ENCODE data around the gene CHIC2.
"Not testable (repeated sequence)": the region's sequence is repeated elsewhere in the genome, so short reads cannot be mapped to it uniquely, and the experiment has no call there.

The CHIC2 gene

GRCh38 chr4:54064317-54065111, at the start of gene CHIC2:
Gene CHIC2, minus strand, starts transcription at chr4:54064605. Its CDS starts 305 bp downstream, at chr4:54064300.
- peak within 1 kb of the TSS; percentile 78 for H3K27ac ChIP-seq
- TF ChIP-seq ZFX (IDR thresholded peaks at IDR 0.05) = peak; percentile 70
- TF ChIP-seq, protein P1, sequence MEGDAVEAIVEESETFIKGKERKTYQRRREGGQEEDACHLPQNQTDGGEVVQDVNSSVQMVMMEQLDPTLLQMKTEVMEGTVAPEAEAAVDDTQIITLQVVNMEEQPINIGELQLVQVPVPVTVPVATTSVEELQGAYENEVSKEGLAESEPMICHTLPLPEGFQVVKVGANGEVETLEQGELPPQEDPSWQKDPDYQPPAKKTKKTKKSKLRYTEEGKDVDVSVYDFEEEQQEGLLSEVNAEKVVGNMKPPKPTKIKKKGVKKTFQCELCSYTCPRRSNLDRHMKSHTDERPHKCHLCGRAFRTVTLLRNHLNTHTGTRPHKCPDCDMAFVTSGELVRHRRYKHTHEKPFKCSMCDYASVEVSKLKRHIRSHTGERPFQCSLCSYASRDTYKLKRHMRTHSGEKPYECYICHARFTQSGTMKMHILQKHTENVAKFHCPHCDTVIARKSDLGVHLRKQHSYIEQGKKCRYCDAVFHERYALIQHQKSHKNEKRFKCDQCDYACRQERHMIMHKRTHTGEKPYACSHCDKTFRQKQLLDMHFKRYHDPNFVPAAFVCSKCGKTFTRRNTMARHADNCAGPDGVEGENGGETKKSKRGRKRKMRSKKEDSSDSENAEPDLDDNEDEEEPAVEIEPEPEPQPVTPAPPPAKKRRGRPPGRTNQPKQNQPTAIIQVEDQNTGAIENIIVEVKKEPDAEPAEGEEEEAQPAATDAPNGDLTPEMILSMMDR (conservative IDR thresholded peaks at IDR 0.05) = no peak

DNA sequence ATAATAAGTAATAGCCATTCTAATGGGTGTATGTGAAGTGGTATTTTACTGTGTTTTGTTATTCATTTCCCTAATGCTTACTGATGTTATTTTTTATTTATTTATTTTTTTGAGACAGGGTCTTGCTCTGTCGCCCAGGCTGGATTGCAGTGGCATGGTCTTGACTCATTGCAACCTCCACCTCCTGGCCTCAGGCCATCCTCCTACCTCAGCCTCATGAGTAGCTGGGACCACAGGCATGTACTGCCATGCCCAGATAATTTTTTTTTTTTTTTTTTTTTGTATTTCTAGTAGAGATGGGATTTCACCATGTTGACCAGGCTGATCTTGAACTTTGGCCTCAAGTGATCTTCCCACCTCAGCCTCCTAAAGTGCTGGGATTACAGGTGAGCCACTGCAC, 48.8 kb upstream of the CHIC2 start:
- not testable (repeated sequence) for H3K27ac ChIP-seq

- no peak overlapping the region for H3K27ac ChIP-seq
- TF ChIP-seq, protein P1 (conservative IDR thresholded peaks at IDR 0.05) = no peak
- TF ChIP-seq ZFX (IDR thresholded peaks at IDR 0.05) = no peak
Observed at GRCh38 chr4:54110019-54110416, 45.6 kb upstream of the CHIC2 start.

GRCh38 chr4:54109241-54110018, 45.0 kb upstream of the CHIC2 start:
- H3K27ac ChIP-seq = no peak overlapping the region
- TF ChIP-seq, protein P1 (conservative IDR thresholded peaks at IDR 0.05) = no peak
- no peak for TF ChIP-seq ZFX (IDR thresholded peaks at IDR 0.05)

GRCh38 chr4:54107951-54108748, 43.7 kb upstream of the CHIC2 start:
- no peak overlapping the region for H3K27ac ChIP-seq
- TF ChIP-seq, protein P1 (conservative IDR thresholded peaks at IDR 0.05) = no peak
- TF ChIP-seq ZFX (IDR thresholded peaks at IDR 0.05) = no peak

DNA sequence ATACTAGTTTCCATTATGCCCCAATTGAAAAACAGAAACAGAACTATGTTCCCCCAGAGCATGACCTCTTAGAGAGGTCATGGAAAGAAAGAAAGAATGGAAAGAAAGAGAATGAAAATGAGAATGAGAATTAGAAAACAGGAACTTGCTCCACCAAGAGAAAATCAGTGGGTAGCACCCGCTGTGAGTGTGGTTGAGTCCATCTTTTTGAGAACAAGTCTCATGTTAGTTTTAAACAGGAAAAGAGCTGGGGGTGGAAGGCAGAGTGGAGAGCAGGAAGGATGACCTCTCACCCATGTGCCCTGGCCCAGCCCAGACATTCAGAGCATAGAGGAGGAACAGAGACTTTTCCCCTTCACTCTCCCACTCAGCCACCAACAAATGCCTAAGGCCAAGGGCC, 40.5 kb upstream of the CHIC2 start:
- no peak overlapping the region for H3K27ac ChIP-seq
- no peak for TF ChIP-seq ZFX (IDR thresholded peaks at IDR 0.05)
- TF ChIP-seq, protein P1 (conservative IDR thresholded peaks at IDR 0.05) = no peak

DNA sequence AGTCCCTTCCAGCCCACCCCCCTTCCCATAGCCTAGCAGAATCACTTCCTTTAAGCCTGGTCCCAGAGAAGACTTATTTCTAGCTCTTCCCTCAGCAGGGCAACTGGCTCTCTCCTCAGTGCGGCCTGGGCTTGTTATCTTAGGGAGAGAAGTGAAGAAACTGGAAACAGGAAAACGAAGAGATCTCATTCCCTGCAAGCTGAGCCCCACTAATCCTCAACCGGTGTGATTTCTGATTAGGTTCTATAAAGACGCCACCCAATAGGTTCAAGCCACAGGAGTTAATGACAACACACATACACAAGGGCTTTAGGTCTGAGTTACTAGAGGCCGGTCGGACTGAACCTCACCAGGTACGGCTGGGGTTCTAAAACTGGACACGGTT, 38.8 kb upstream of the CHIC2 start:
- TF ChIP-seq, protein P1 (conservative IDR thresholded peaks at IDR 0.05) = no peak
- no peak for TF ChIP-seq ZFX (IDR thresholded peaks at IDR 0.05)
- H3K27ac ChIP-seq = no peak overlapping the region

All from C4-2B (cell line).